Prostate gland (tissue), 2 donors: ENCODE data around the gene GLYATL3.

Experiments used
- POLR2A ChIP-seq: fragments of 450-650 bp; IDR thresholded peaks from one replicate; pipeline ENCODE4 v1.6.1; 2016; ENCODE audit warnings: antibody characterized with exemption, mild to moderate bottlenecking
- POLR2AphosphoS5 ChIP-seq: sonication (generic); formaldehyde crosslinking; IDR thresholded peaks from one replicate; pipeline ENCODE4 v1.6.1; 2017; ENCODE audit warnings: antibody characterized with exemption
- TF ChIP-seq, protein P1 (sequence below), 4 experiments: fragments of 200-600 bp in 2 of 4; fragments of 450-650 bp in 2 of 4; sonication (generic) in 2 of 4; IDR thresholded peaks; 1 replicate in 3 of 4; 2 replicates in 1 of 4; pipeline ENCODE4 v1.5.1; 2016 to 2019; ENCODE audit warnings: antibody characterized with exemption in 4 of 4, mild to moderate bottlenecking in 2 of 4, moderate library complexity in 2 of 4

DNA sequence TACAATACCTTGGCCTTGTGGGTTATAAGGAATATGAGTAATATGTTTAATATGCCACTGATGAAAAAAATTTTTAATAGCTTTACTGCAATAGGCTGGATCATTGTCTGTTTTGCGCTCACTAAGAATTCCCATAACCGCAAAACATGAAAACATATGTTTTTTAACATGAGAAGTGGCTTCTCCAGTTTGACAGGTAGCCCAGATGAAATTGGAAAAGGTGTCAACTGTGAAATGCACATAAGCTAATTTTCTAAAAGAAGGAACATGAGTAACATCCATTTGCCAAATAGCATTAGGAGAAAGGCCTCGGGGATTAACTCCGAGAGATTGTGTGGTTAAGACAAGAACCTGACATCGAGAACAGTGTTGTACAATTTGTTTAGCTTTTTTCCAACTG lies 4.9 kb downstream of the GLYATL3 start:
- TF ChIP-seq, protein P1, sequence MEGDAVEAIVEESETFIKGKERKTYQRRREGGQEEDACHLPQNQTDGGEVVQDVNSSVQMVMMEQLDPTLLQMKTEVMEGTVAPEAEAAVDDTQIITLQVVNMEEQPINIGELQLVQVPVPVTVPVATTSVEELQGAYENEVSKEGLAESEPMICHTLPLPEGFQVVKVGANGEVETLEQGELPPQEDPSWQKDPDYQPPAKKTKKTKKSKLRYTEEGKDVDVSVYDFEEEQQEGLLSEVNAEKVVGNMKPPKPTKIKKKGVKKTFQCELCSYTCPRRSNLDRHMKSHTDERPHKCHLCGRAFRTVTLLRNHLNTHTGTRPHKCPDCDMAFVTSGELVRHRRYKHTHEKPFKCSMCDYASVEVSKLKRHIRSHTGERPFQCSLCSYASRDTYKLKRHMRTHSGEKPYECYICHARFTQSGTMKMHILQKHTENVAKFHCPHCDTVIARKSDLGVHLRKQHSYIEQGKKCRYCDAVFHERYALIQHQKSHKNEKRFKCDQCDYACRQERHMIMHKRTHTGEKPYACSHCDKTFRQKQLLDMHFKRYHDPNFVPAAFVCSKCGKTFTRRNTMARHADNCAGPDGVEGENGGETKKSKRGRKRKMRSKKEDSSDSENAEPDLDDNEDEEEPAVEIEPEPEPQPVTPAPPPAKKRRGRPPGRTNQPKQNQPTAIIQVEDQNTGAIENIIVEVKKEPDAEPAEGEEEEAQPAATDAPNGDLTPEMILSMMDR (IDR thresholded peaks at IDR 0.05), result no peak
- TF ChIP-seq POLR2AphosphoS5 (no peak), POLR2A (no peak)
